Activated naive CD8-positive, alpha-beta T cell treated with anti-CD3 and anti-CD28 coated beads, Interleukin-2, amount 50 U/mL, for 24 hours (primary cell): Measurements from ENCODE around the gene AKR1B15.
"Not testable (repeated sequence)": the region's sequence is repeated elsewhere in the genome, so short reads cannot be mapped to it uniquely, and the experiment has no call there.

Experiments used
- ATAC-seq: fragments of 150-1000 bp; cut with Tn5 transposase; one replicate; pipeline ENCODE4 v1.10.0; 2021
- DNase-seq: peaks from one replicate; pipeline ENCODE4 v3.0.0; 2021
- H3K27ac Mint-ChIP-seq: one replicate; pipeline ENCODE4 v1.8.0; 2021; ENCODE audit warnings: mild to moderate bottlenecking, mixed read lengths
- H3K27me3 Mint-ChIP-seq: one replicate; pipeline ENCODE4 v1.8.0; 2021; ENCODE audit warnings: mixed read lengths
- H3K36me3 Mint-ChIP-seq: one replicate; pipeline ENCODE4 v1.8.0; 2021; ENCODE audit warnings: low read depth, mixed read lengths
- H3K4me1 Mint-ChIP-seq: one replicate; pipeline ENCODE4 v1.8.0; 2021; ENCODE audit warnings: mixed read lengths
- H3K4me3 Mint-ChIP-seq: one replicate; pipeline ENCODE4 v1.8.0; 2021; ENCODE audit warnings: mild to moderate bottlenecking, moderate library complexity, mixed read lengths
- H3K9me3 Mint-ChIP-seq: one replicate; pipeline ENCODE4 v1.8.0; 2021; ENCODE audit warnings: mixed read lengths

Gene AKR1B15

GRCh38 chr7:134562136-134562535, 13.2 kb downstream of the AKR1B15 start:
- peak; percentile 28 for ATAC-seq
- DNase-seq = no peak

DNA sequence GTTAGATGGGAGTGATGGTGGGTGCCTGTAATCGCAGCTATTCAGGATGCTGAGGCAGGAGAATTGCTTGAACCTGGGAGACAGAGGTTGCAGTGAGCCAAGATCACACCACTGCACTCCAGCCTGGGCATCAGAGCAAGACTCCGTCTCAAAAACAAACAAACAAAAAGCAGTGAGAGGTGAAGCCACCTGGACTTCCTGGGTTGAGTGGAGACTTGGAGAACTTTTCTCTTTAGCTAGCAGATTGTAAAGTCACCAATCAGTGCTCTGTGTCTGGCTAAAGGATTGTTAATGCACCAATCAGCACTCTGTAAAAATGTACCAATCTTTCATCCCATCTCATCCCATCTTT, 14.5 kb downstream of the AKR1B15 start:
- H3K36me3 Mint-ChIP-seq, DNase-seq, H3K4me3 Mint-ChIP-seq, H3K27ac Mint-ChIP-seq, H3K27me3 Mint-ChIP-seq, ATAC-seq, H3K4me1 Mint-ChIP-seq: not testable (repeated sequence)
- peaks cover 20% of the 10 kb centered on the region for H3K9me3 Mint-ChIP-seq

More at GRCh38 chr7:134562136-134562535, 13.2 kb downstream of the AKR1B15 start:
- Mint-ChIP-seq H3K36me3 (no peaks in the 10 kb centered on the region), H3K27me3 (peaks cover 7% of the 10 kb centered on the region), H3K4me1 (peaks cover 2% of the 10 kb centered on the region), H3K4me3 (no peak overlapping the region), H3K9me3 (peaks cover 20% of the 10 kb centered on the region), H3K27ac (no peak overlapping the region)

- ATAC-seq = no peak
- Mint-ChIP-seq H3K9me3 (peaks cover 34% of the 10 kb centered on the region), H3K27me3 (peaks cover 7% of the 10 kb centered on the region), H3K27ac (no peak overlapping the region), H3K4me3 (no peak overlapping the region), H3K4me1 (peaks cover 2% of the 10 kb centered on the region), H3K36me3 (no peaks in the 10 kb centered on the region)
- no peak for DNase-seq
Observed at GRCh38 chr7:134565643-134566136, 16.8 kb downstream of the AKR1B15 start.

DNA sequence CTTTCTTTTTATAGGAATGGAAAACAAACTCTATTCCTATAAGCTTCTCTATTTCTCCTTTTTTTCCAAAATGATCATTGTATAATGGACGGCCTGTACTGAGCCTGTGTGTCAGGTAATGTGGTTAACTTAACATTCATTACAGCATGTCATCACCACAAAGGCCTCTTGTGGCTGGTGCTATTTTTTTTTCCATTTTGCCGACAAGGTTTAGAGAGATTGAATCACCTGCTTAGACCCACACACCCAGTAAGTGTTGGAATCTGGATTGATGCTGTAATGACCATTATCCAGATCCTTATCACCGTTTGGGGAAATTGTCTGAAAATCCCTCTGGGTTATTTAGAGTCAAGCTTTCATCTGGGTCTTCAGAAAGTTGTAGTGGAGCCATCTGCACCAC, 18.5 kb downstream of the AKR1B15 start:
- DNase-seq (no peak), ATAC-seq (peak; percentile 57)
- no peak overlapping the region for H3K4me3 Mint-ChIP-seq
- H3K27me3 Mint-ChIP-seq = peaks cover 9% of the 10 kb centered on the region
- no peaks in the 10 kb centered on the region for H3K4me1 Mint-ChIP-seq
- no peak overlapping the region for H3K27ac Mint-ChIP-seq
- no peaks in the 10 kb centered on the region for H3K36me3 Mint-ChIP-seq
- peaks cover 29% of the 10 kb centered on the region for H3K9me3 Mint-ChIP-seq

DNA sequence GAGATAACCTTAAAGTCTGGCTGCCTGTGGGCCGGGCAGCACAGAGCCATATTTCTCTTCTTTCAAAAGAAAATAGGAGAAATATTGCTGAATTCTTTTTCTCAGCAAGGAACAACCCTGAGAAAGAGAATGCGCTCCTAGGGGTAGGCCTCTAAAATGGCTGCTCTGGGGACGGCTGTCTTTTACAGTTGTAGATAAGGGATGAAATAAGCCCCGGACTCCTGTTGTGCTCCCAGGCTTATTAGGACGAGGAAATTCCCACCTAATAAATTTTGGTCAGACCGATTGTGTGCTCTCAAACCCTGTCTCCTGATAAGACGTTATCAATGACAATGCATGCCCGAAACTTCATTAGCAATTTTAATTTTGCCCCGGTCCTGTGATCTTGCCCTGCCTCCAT, 21.1 kb downstream of the AKR1B15 start:
- not testable (repeated sequence) for H3K4me3 Mint-ChIP-seq, DNase-seq, ATAC-seq, H3K27ac Mint-ChIP-seq, H3K36me3 Mint-ChIP-seq, H3K4me1 Mint-ChIP-seq, H3K27me3 Mint-ChIP-seq
- H3K9me3 Mint-ChIP-seq = peaks cover 13% of the 10 kb centered on the region

DNA sequence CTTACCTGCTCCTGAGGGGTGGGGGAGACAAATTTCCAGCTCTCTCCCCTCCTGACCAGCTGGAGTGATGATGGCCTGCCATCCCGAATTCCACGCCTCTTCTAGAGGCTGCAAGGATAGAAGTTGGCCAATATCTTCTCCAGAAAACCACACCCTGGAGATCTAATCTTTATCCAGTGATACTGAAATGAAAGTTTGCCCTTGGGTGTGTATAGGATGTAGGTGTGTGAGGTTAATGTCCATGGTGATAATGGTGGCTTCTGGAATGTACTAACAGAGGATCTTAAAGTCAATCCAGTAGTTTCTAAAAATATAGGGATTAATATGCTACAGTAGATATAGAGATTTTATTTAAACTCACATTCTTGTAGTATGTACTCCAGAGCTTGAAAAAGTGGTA, 22.2 kb downstream of the AKR1B15 start:
- no peaks in the 10 kb centered on the region for H3K36me3 Mint-ChIP-seq
- DNase-seq (no peak), ATAC-seq (no peak)
- H3K4me1 Mint-ChIP-seq = no peaks in the 10 kb centered on the region
- no peak overlapping the region for H3K27ac Mint-ChIP-seq
- no peak overlapping the region for H3K4me3 Mint-ChIP-seq
- peaks cover 13% of the 10 kb centered on the region for H3K9me3 Mint-ChIP-seq
- H3K27me3 Mint-ChIP-seq = peaks cover 8% of the 10 kb centered on the region

DNA sequence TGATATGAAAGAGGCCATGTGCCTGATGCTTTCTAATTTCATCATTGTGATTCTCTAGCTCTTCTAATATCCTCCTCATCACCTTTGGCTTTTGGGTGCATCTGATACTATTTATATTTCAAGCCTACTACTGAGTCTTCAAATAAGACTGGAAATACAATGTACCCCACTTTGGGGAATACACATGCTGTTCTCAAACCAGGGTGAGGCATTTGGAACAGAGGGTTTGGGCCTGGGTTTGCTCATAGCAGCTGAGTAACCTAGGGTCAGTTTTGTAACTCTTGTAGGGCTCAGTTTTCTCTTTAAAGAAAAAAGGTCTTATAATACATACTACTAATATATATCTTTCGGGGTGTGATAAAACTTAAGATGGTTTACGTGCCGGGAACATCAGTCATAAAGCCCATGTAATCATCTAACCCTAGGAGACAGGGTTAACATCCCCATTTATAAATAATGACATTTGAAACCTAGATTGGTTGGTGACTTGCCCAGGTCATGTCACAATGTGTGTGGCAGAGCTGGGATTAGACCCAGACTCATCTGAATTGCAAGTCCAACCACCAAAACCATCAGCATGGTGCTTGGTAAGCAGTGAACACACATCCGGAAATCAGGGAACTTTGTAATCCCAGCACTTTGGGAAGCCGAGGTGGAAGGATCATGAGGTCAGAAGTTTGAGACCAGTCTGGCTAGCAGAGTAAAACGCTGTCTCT, 23.0 kb downstream of the AKR1B15 start:
- DNase-seq (no peak), ATAC-seq (no peak)
- Mint-ChIP-seq H3K27me3 (peaks cover 5% of the 10 kb centered on the region), H3K4me1 (no peaks in the 10 kb centered on the region), H3K4me3 (no peak overlapping the region), H3K27ac (no peak overlapping the region), H3K9me3 (peaks cover 13% of the 10 kb centered on the region), H3K36me3 (no peaks in the 10 kb centered on the region)

GRCh38 chr7:134574322-134574721, 25.4 kb downstream of the AKR1B15 start:
- H3K27me3 Mint-ChIP-seq = peaks cover 5% of the 10 kb centered on the region
- peaks cover 11% of the 10 kb centered on the region for H3K9me3 Mint-ChIP-seq
- no peak overlapping the region for H3K4me3 Mint-ChIP-seq
- DNase-seq = no peak
- ATAC-seq = no peak
- H3K36me3 Mint-ChIP-seq = no peaks in the 10 kb centered on the region
- H3K27ac Mint-ChIP-seq = no peak overlapping the region
- H3K4me1 Mint-ChIP-seq = no peaks in the 10 kb centered on the region

DNA sequence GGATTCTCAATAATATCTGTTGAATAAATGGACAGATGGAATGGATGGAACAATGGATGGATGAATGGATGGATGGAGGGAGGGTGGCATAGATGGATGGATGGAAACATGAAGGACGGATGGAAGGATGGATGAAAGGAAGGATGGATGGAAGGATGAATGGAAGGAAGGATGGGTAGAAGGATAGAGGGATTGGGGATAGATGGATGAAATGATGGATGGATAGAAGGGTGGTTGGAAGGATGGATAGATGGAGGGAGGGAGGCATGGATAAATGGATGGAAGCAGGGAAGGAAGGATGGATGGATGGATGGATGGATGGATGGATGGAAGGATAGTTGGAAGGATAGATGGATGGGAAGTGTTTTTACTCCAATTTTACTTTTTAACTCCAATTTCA, 35.4 kb downstream of the AKR1B15 start:
- ATAC-seq = no peak
- no peaks in the 10 kb centered on the region for H3K4me1 Mint-ChIP-seq
- peaks cover 18% of the 10 kb centered on the region for H3K27me3 Mint-ChIP-seq
- DNase-seq = no peak
- no peaks in the 10 kb centered on the region for H3K9me3 Mint-ChIP-seq
- H3K4me3 Mint-ChIP-seq = no peak overlapping the region
- H3K27ac Mint-ChIP-seq = no peak overlapping the region
- H3K36me3 Mint-ChIP-seq = no peaks in the 10 kb centered on the region

GRCh38 chr7:134585897-134586296, 37.0 kb downstream of the AKR1B15 start:
- H3K27ac Mint-ChIP-seq = no peak overlapping the region
- H3K27me3 Mint-ChIP-seq = peaks cover 14% of the 10 kb centered on the region
- DNase-seq (no peak), ATAC-seq (no peak)
- H3K4me3 Mint-ChIP-seq = no peak overlapping the region
- H3K4me1 Mint-ChIP-seq = no peaks in the 10 kb centered on the region
- no peaks in the 10 kb centered on the region for H3K36me3 Mint-ChIP-seq
- peaks cover under 1% of the 10 kb centered on the region for H3K9me3 Mint-ChIP-seq

DNA sequence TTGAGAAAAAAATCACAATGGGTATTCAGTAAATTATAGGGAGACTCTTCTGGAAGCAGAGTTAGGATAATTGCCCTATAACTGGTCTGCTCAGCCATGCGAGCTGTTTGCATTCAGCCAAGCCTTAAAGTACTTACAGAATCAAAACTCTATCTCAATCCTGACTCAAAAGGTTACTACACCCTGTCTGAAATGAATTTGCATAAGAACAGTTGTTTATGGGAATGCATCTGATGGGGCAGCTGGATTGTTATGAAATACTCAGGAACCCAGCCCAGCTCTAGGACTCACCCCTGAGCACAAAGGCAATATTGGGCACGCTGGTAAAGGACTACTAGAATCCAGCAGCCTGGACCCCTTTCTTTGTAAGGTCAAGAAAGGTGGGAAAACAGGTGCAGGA, 38.8 kb downstream of the AKR1B15 start:
- no peak overlapping the region for H3K27ac Mint-ChIP-seq
- no peak for ATAC-seq
- H3K36me3 Mint-ChIP-seq = no peaks in the 10 kb centered on the region
- peaks cover 5% of the 10 kb centered on the region for H3K9me3 Mint-ChIP-seq
- DNase-seq = no peak
- H3K4me1 Mint-ChIP-seq = no peaks in the 10 kb centered on the region
- H3K27me3 Mint-ChIP-seq = peaks cover 14% of the 10 kb centered on the region
- no peak overlapping the region for H3K4me3 Mint-ChIP-seq

DNA sequence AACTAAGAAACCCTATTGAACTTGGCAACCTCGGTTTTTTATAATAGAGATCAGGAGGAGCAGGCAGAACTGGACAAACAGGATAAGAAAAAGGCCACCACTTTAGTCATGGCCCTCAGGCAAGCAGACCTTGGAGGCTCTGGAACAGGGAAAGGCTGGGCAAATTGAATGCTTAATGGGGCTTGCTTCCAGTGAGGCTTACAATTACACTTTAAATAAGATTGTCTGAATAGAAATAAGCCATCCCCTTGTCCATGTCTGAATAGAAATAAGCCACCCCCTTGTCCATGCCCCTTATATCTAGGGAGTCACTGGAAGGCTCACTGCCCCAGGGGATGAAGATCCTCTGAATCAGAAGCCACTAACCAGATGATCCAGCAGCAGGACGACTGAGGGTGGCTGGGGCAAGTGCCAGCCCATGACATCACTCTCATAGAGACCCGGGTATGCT, 40.6 kb downstream of the AKR1B15 start:
- DNase-seq = no peak
- Mint-ChIP-seq H3K9me3 (peaks cover 5% of the 10 kb centered on the region), H3K4me3 (no peak overlapping the region), H3K27ac (no peak overlapping the region), H3K27me3 (peaks cover 5% of the 10 kb centered on the region), H3K4me1 (no peaks in the 10 kb centered on the region), H3K36me3 (no peaks in the 10 kb centered on the region)
- no peak for ATAC-seq

GRCh38 chr7:134593530-134594392, 44.9 kb downstream of the AKR1B15 start:
- H3K4me3 Mint-ChIP-seq = no peak overlapping the region
- peaks cover 4% of the 10 kb centered on the region for H3K27me3 Mint-ChIP-seq
- no peaks in the 10 kb centered on the region for H3K36me3 Mint-ChIP-seq
- H3K27ac Mint-ChIP-seq = no peak overlapping the region
- no peak for ATAC-seq
- H3K4me1 Mint-ChIP-seq = no peaks in the 10 kb centered on the region
- peaks cover 7% of the 10 kb centered on the region for H3K9me3 Mint-ChIP-seq
- no peak for DNase-seq

DNA sequence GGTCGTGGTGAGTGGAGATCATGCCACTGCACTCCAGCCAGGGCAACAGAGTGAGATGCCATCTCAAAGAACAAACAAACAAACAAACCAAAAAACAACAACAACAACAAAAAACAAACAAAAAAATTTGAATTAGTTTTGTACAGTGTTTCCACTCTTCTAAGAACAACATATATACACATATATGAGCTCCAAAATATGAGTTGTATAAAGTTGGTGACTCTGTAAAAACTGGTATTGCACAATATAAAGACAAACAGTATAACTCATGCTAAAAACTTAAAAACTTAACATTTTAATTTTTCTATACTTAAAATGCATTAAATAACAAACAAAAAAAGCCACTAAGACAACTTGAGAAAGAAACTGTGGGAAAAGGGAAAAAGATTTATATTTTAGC, 46.0 kb downstream of the AKR1B15 start:
- Mint-ChIP-seq H3K9me3 (peaks cover 11% of the 10 kb centered on the region), H3K27ac (no peak overlapping the region), H3K4me1 (no peaks in the 10 kb centered on the region), H3K36me3 (no peaks in the 10 kb centered on the region), H3K27me3 (peaks cover 8% of the 10 kb centered on the region), H3K4me3 (no peak overlapping the region)
- ATAC-seq (no peak), DNase-seq (no peak)

GRCh38 chr7:134599371-134599770, 50.5 kb downstream of the AKR1B15 start:
- DNase-seq (no peak), ATAC-seq (no peak)
- Mint-ChIP-seq H3K4me1 (no peaks in the 10 kb centered on the region), H3K27ac (no peak overlapping the region), H3K36me3 (no peaks in the 10 kb centered on the region), H3K4me3 (no peak overlapping the region), H3K27me3 (peaks cover 12% of the 10 kb centered on the region), H3K9me3 (peaks cover 6% of the 10 kb centered on the region)
